Measurements from ENCODE around the gene CST6.
"Not testable (repeated sequence)": the region's sequence is repeated elsewhere in the genome, so short reads cannot be mapped to it uniquely, and the experiment has no call there.

The CST6 gene

GRCh38 chr11:66015936-66016792 lies 4.4 kb downstream of the CST6 start:
- DNase-seq, result no peak

GRCh38 chr11:66016793-66017177 lies 5.0 kb downstream of the CST6 start:
- DNase-seq, result no peak

GRCh38 chr11:66017321-66017720 lies 5.5 kb downstream of the CST6 start:
- no peak for DNase-seq

GRCh38 chr11:66020212-66020611 lies 8.4 kb downstream of the CST6 start:
- no peak for DNase-seq

GRCh38 chr11:66020618-66021357 lies 9.0 kb downstream of the CST6 start:
- no peak for DNase-seq

- DNase-seq, result peak; percentile 87
Observed at GRCh38 chr11:66022401-66023185, 10.8 kb downstream of the CST6 start.

- DNase-seq, result not testable (repeated sequence)
Observed at GRCh38 chr11:66023186-66023440, 11.3 kb downstream of the CST6 start.

- no peak for DNase-seq
Observed at GRCh38 chr11:66026017-66026529, 14.3 kb downstream of the CST6 start, which contains the start of gene CATSPER1. Gene CATSPER1 (minus strand): TSS chr11:66026479. CDS start chr11:66026379, 100 bp downstream.

- DNase-seq, result no peak
Observed at GRCh38 chr11:66032957-66033735, 21.3 kb downstream of the CST6 start.

- DNase-seq, result no peak
Observed at GRCh38 chr11:66035653-66036333, 24.0 kb downstream of the CST6 start.

GRCh38 chr11:66036334-66036710 lies 24.5 kb downstream of the CST6 start:
- no peak for DNase-seq

- DNase-seq, result no peak
Observed at GRCh38 chr11:66037327-66037726, 25.5 kb downstream of the CST6 start.

GRCh38 chr11:66039765-66040164 lies 28.0 kb downstream of the CST6 start:
- DNase-seq, result no peak

- DNase-seq, result no peak
Observed at GRCh38 chr11:66042227-66042995, 30.6 kb downstream of the CST6 start.

- no peak for DNase-seq
Observed at GRCh38 chr11:66042996-66043906, 31.4 kb downstream of the CST6 start.

- no peak for DNase-seq
Observed at GRCh38 chr11:66044757-66045156, 32.9 kb downstream of the CST6 start.

- DNase-seq, result peak; percentile 88
Observed at GRCh38 chr11:66045177-66045639, 33.4 kb downstream of the CST6 start.

GRCh38 chr11:66046901-66047300 lies 35.1 kb downstream of the CST6 start:
- no peak for DNase-seq

- DNase-seq, result no peak
Observed at GRCh38 chr11:66047541-66048365, 35.9 kb downstream of the CST6 start.

Data from activated CD4-positive, CD25-positive, alpha-beta regulatory T cell treated with anti-CD3 and anti-CD28 coated beads, Interleukin-2, amount 50 U/mL, for 72 hours (primary cell).